ENCODE results near the gene EP300.

EP300 gene

GRCh38 chr22:41222846-41223507, 130.6 kb downstream of the EP300 start:
- Histone ChIP-seq H3K9me3 (ENCODE audit: control insufficient read depth in 1 of 2, low read length in 2 of 2) (no peaks in the 10 kb centered on the region), H3K27me3 (ENCODE audit: control insufficient read depth in 1 of 2, insufficient read depth in 2 of 2, low read length in 2 of 2) (no peaks in the 10 kb centered on the region), H3K27ac (ENCODE audit: low read depth, low read length) (no peak overlapping the region), H3K4me1 (ENCODE audit: control insufficient read depth in 1 of 2, insufficient read depth in 2 of 2, low read length in 2 of 2) (peaks cover 0 to under 1% of the 10 kb centered on the region in 2 donors), H3K36me3 (ENCODE audit: control insufficient read depth in 1 of 2, insufficient read depth in 2 of 2, low read length in 2 of 2) (peaks cover 41 to 79% of the 10 kb centered on the region in 2 donors), H3K9ac (ENCODE audit: low read depth in 1 of 2, low read length in 2 of 2) (no peak overlapping the region), H3K4me3 (ENCODE audit: low read depth in 1 of 2, low read length in 2 of 2) (no peak overlapping the region)

GRCh38 chr22:41223535-41223934, 131.1 kb downstream of the EP300 start:
- H3K9me3 ChIP-seq (ENCODE audit: control insufficient read depth in 1 of 2, low read length in 2 of 2): no peaks in the 10 kb centered on the region
- no peak overlapping the region for H3K27ac ChIP-seq (ENCODE audit: low read depth, low read length)
- H3K36me3 ChIP-seq (ENCODE audit: control insufficient read depth in 1 of 2, insufficient read depth in 2 of 2, low read length in 2 of 2): peaks cover 41 to 85% of the 10 kb centered on the region in 2 donors
- no peak overlapping the region for H3K9ac ChIP-seq (ENCODE audit: low read depth in 1 of 2, low read length in 2 of 2)
- no peak overlapping the region for H3K4me3 ChIP-seq (ENCODE audit: low read depth in 1 of 2, low read length in 2 of 2)
- H3K4me1 ChIP-seq (ENCODE audit: control insufficient read depth in 1 of 2, insufficient read depth in 2 of 2, low read length in 2 of 2): no peaks in the 10 kb centered on the region
- H3K27me3 ChIP-seq (ENCODE audit: control insufficient read depth in 1 of 2, insufficient read depth in 2 of 2, low read length in 2 of 2): no peaks in the 10 kb centered on the region

GRCh38 chr22:41226723-41227655, 134.6 kb downstream of the EP300 start:
- Histone ChIP-seq H3K27ac (ENCODE audit: low read depth, low read length) (no peak overlapping the region), H3K9ac (ENCODE audit: low read depth in 1 of 2, low read length in 2 of 2) (no peak overlapping the region), H3K27me3 (ENCODE audit: control insufficient read depth in 1 of 2, insufficient read depth in 2 of 2, low read length in 2 of 2) (no peaks in the 10 kb centered on the region), H3K4me1 (ENCODE audit: control insufficient read depth in 1 of 2, insufficient read depth in 2 of 2, low read length in 2 of 2) (no peaks in the 10 kb centered on the region), H3K9me3 (ENCODE audit: control insufficient read depth in 1 of 2, low read length in 2 of 2) (no peaks in the 10 kb centered on the region), H3K4me3 (ENCODE audit: low read depth in 1 of 2, low read length in 2 of 2) (no peak overlapping the region), H3K36me3 (ENCODE audit: control insufficient read depth in 1 of 2, insufficient read depth in 2 of 2, low read length in 2 of 2) (peaks cover 29 to 78% of the 10 kb centered on the region in 2 donors)

GRCh38 chr22:41229215-41229614, 136.8 kb downstream of the EP300 start:
- no peaks in the 10 kb centered on the region for H3K4me1 ChIP-seq (ENCODE audit: control insufficient read depth in 1 of 2, insufficient read depth in 2 of 2, low read length in 2 of 2)
- H3K4me3 ChIP-seq (ENCODE audit: low read depth in 1 of 2, low read length in 2 of 2): no peak overlapping the region
- no peaks in the 10 kb centered on the region for H3K9me3 ChIP-seq (ENCODE audit: control insufficient read depth in 1 of 2, low read length in 2 of 2)
- no peak overlapping the region for H3K9ac ChIP-seq (ENCODE audit: low read depth in 1 of 2, low read length in 2 of 2)
- peaks cover 23 to 56% of the 10 kb centered on the region in 2 donors for H3K36me3 ChIP-seq (ENCODE audit: control insufficient read depth in 1 of 2, insufficient read depth in 2 of 2, low read length in 2 of 2)
- H3K27ac ChIP-seq (ENCODE audit: low read depth, low read length): no peak overlapping the region
- H3K27me3 ChIP-seq (ENCODE audit: control insufficient read depth in 1 of 2, insufficient read depth in 2 of 2, low read length in 2 of 2): no peaks in the 10 kb centered on the region
